Left ventricle myocardium superior (tissue), 1 donor: ENCODE results near the gene ARHGAP25. TPM values are rescaled to one million over a fixed set of nuclear protein-coding genes. Genes with fewer than 3 reads are reported as not detected.

Experiments used
- ATAC-seq: fragments of 200-7000 bp; cut with Tn5 transposase; one replicate; pipeline ENCODE4 v1.9.1; 2020; ENCODE audit warnings: mild to moderate bottlenecking, moderate library complexity
- DNase-seq: peaks from one replicate; pipeline ENCODE4 v3.0.0-alpha.2; 2020
- intact Hi-C: fragments of 100-400 bp; cut with micrococcal nuclease; formaldehyde crosslinking; loops from one replicate; pipeline ENCODE4 v1.11.0; 2022
- total RNA-seq: library from RNA; stranded (reverse); fragmentation: NEBNext Ultra II Directional; extraction: Animal tissue kit (Norgen Biotek cat#: 25700); gene quantifications from one replicate; pipeline ENCODE4 v1.2.1, GENCODE V29; 2021
- donor health status: DM: no; HTN: yes; CAD: no; lungs with severe emphysema.

Gene ARHGAP25
- total RNA-seq, 1 donor from 2014 or later, result 5.4 TPM

DNA sequence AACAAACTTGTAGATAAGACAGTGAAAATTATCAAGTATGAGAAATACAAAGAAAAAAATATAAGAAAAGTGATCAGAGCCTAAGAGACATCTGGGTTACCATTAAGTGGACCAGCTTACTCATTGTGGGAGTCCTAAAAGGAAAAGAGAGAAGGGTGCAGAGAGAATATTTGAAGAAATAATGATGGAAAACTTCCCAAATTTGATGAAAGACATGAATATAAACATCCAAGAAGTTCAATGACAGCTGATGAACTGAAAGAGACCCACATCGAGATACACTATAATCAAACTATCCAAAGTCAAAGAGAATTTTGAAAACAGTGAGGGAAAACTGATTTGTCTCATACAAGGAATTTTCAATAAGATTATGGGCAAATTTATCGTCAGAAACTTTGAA lies 22.5 kb downstream of the ARHGAP25 start:
- no peak for ATAC-seq
- no peak for DNase-seq
- intact Hi-C loops, result no loop called here

DNA sequence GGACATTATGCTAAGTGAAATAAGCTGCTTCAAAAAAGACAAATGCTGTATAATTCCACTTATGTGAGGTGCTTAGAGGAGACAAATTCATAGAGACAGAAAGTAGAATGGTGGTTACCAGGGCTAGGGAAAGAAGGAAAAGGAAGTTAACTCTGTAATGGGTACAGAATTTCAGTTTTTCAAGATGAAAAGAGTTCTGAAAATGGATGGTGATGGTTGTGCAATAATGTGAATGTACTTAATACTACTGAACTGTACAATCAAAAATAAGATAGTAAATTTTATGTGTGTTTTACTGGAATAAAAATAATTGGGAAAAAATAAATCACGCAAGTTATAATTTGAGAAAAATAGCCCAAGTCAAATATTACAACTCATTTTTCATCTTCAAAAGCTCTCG lies 27.5 kb downstream of the ARHGAP25 start:
- ATAC-seq, result no peak
- DNase-seq, result no peak
- intact Hi-C loops, result no loop called here

DNA sequence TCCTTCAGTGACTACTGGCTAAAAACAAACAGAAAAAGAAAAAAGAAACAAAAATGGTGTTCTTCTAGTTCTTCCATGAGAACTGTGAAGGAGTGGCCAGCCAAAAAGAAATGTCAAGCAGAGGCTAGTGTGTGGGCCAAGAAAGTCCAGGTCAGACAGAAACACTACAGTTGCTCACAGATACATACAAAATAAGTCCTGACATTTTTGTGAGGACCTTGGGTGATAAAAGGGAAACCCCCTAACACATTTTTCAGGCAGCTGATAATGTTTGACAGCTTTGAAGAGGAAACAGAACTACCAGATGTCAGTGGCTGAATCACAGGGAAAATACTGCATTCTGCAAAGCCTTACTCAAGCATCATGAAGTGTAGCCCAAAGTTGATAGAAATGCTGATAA lies 28.1 kb downstream of the ARHGAP25 start:
- no peak for ATAC-seq
- intact Hi-C loops, result no loop called here
- DNase-seq, result no peak

DNA sequence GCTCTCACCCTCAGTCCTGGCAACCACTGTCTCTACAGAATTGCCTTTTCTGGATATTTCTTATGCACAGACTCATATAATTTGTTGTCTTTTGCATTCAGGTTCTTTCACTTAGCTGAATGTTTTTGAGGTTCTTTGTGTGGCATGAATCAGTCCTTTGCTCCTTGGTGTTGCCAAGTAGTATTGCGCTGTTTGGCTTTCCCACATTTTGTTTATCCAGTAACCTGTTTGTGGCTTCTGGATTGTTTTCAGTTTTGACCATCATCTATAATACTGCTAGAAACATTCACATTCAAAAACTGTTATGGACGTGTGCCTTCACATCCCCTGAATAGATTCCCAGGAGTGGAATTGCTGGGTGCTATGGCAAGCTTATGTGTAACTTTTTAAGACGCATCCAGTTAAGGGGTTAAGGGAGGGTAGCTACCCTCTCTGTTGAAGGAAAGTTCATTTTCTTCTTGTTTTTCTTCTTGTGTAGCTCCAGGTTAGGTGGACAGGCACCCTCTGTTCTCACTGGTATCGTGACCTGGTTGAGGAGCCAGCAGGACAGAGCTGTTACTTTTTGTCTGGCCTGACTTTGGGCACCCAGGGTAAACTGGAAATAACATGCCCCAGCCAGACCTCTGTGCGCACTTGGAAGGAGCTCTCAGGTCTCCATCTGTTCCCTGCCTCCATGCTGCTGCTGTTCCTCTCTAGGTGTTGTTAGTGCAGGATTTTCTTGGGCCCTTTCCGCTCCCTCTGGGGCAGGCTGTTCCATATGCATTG lies 29.6 kb downstream of the ARHGAP25 start:
- ATAC-seq (no peak), DNase-seq (no peak)
- intact Hi-C loops, result no loop called here

DNA sequence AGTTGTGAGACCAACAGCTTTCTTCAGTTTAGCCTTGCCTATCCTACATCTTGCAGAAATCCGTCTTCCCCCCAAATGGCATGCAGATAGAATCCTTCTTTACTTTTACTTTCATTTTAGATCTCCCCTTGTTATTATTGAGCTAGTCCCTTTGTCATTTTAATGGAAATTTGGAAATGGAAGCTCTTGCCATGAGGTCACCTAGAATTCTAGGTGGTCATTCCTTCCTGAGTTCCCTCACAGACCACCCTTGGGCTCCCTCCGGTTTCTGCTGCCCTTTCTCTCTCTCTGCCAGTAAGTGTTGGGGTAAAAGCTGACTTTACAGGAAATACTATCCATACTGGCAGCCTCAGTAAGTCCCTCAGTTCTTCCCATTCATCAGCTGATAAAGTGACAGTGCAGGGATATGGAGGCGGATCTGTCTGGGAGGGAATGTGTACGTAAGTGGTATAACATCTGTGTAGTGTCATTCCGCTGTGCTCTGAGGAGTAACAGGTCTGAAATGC lies 30.2 kb downstream of the ARHGAP25 start:
- intact Hi-C loops, result no loop called here
- DNase-seq (no peak), ATAC-seq (no peak)

DNA sequence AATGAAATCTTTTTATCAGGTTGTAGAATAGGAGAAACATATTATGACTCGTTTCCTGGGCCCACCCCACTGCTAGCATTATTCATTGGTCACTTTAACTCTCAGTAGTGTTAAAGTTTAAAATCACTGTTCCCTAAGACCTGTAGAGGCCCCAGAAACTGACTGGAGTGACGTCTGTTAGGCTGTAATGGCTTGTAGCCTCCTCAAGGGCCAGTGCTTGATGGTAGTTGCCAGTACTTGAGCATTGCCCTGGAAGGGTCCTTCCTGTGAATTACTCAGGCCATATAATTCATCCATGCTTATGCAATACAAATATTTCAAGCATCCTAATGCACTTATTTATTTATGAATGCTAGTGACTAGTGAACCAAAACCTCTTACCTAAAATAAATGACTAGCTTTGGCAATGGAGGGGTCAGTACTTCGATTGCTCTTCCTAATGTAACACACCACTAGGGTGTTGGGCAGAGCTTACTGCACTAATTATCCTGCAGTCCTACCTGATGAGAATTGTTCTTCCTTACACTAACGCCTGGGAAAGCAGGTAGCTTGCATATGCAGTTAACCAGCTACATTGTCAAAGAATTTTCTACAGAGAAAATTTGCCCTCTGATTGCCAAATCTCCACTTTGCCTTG lies 31.2 kb downstream of the ARHGAP25 start:
- DNase-seq (no peak), ATAC-seq (no peak)
- intact Hi-C loops, result no loop called here

DNA sequence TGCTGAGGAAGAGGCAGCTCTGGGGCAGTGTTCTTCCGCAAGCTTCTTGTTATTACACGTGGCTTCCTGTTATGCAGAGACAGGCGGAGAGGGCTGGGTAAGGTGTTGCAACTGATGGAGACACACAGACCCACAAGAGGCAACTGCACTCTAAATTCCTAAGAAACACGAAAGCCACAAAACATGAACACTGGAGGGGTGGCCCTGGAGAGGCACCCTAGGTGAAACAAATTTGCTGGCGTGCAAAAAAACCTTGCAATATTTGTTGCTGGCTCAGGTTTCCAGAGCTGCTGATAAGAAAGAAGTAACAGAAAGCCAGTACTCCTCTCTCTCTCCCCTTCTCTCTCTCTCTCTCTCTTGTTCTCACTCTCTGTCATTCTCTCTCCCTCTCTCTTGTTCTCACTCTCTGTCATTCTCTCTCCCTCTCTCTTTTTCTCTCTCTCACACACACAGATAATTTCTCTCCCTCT lies 31.8 kb downstream of the ARHGAP25 start:
- intact Hi-C loops, result no loop called here
- DNase-seq (peak; percentile 43), ATAC-seq (peak; percentile 72)

DNA sequence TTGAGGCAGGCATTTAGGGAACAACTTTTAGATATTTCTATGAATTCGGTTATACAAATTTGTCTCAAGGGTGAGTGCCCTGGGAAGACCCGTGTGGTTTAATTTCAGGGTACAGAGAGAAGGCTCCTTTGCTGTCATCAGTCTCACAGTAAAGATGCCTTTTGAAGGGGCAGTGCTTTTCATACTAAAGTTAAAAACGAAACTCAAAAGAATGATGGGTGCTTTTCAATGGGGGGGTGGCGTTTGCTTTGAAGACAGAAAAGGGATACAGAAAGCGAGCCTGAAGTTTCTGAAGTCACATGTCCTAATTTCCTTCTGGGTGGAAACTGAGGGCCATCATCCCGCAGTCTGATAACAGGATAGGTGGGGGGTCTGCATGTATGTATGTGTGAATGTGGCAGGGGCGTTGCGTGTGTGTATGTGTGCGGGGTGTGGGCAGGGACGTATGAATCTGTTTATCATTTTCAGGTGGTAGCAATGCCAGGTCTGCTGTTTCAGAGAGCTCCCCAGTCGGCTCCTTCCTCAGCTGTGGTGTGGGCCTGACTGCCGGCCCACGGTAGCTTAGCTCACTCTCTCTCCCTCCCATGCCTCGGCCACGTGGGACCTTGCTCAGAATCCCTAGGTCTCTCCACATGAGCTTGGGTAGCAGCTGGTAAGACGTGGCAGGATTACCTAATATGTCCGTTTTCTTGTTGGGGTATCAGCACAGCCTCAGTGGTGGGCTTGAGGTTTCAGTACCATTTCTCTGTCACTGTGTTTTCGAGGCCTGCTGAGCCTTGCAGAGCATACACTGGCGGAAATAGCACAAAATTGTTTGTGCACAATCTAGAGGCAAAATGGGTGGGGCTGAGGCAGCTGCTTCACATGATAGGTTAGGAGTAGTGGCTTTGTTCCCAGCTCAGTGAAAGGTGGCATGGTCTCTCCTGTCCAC lies 32.7 kb downstream of the ARHGAP25 start:
- DNase-seq (no peak), ATAC-seq (no peak)
- intact Hi-C loops, result no loop called here

DNA sequence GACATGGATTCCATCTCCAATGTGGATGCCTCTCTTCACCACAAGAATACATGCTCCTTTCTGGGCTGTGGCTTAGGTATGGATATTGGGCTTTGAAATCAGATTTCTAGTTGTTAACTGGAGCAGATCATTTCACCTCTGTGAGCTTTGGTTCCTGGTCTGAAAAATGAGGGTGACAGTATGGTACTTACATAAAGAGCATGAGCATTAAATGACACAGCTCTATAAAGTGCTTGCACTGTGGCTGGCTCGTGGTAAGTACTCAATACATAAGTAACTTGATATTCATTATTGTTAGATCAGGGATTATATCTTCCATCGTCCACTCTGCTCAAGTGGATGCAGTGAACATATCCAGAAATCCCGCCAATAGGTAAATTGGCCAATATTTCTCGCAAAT lies 33.4 kb downstream of the ARHGAP25 start:
- ATAC-seq (no peak), DNase-seq (no peak)
- intact Hi-C loops, result no loop called here

DNA sequence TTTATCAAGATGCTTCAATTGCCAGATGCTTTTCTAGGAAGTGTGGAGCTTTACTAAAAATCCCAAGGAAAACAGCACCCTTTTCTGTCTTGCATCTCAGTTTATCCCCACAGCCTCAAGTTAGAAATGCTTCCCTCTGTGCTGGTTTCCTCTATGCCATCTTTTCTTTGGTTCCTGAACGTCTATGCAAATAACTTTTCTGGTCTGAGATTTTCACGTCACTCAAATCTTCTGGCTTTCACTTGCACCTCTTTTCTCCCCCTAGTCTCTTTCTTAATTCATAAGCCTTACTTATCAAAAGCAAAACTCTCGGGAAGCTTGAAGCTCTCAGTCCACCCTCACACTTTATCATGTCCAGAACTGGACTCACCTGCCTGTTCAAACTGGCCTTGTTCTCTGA lies 33.9 kb downstream of the ARHGAP25 start:
- intact Hi-C loops, result no loop called here

DNA sequence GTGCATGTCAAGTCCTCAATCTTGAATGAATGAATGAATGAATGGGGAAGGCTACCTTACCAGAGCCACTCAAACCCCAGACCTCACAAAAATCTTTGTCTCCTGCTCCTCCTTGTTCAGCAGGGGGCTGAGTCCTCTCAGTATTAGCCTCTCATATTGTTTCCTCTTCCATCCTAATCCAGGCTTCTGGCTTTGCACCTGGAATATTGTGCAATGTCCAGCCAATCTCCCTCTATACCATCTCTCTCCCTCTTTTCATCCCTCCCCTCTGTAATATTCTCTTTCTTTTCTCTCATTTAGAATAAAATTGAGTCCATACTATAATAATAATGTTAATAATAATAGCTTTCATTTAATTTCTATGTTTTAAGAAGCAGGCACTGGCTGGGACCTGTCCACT lies 34.3 kb downstream of the ARHGAP25 start:
- ATAC-seq (no peak), DNase-seq (no peak)
- intact Hi-C loops, result no loop called here

More for the DNA sequence above, 33.9 kb downstream of the ARHGAP25 start:
- DNase-seq (no peak), ATAC-seq (no peak)

DNA sequence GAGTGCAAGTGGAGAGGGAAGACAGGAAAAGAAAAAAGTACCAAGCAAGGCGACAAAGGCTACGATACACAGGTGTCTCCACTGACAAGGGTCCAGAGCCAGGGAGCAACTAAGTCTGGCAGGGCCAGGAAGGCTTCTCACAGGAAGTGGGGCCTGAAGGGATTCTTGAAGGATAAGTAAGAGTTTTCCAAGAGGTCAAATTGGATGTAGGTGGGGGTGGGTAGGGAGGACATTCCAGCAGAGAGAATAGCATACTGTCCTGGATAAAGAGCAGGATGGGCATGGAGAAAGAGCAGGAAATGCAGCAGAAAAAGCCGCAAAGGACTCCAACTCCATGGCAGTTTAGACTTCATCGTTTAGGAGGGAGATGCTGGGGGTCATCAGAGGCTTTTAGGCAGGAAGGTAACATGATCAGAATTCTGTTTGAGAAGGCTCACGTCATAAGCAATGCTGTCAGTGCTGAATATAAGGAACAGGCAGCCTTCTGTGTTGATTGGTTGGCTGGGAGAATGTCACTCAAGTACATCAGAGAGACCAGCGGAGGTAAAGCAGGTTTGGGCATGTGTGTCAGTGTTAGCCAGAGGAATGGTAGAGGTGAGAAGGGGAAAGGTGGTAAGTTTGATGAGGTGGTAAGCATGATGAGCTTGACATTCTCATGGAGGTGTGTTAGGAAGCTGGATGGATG lies 35.1 kb downstream of the ARHGAP25 start:
- DNase-seq, result no peak
- no peak for ATAC-seq
- intact Hi-C loops, result loop anchor here (10.0 kb wide), 1 partner anchor 65 kb away; no protein-coding TSS in a partner anchor

DNA sequence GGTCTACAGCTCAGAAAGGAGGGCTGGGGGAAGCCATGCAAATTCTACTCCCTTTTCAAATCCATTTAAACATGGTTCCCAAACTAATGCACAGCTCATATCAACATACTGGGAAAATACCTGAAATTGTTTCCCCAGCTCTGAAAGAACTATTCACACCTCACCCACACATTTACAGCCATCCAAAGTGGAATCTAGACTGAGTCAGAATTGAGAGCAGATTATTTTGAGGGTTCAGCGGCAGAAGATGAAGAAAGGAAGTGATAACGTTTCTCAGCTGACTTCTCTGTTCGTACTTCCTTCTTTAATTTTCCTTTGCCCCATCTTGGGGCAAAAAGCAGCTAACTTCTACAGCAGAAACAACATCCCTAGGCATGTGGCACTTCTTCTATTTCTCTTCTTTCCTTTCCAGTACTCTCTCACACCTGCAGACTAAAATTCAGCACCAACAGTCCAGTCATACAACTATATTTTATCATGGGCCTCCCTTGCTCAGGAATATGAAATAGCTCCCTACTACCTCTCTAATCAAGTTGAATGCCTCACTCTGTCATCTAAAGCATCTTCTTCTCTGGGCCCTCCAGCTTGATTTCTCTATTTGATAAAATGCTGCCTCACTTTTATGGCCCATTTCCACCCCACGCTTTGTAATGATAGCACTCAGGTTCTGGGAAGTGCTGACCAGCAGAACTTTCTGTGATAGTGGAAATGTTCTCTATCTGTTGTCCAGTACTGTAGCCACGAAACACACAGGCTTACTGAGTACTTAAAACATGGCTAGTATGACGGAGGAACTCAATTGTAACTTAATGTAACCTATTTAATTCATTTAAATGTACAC lies 35.9 kb downstream of the ARHGAP25 start:
- DNase-seq (no peak), ATAC-seq (no peak)
- intact Hi-C loops, result loop anchor here (10.0 kb wide), 1 partner anchor 64 kb away; no protein-coding TSS in a partner anchor

DNA sequence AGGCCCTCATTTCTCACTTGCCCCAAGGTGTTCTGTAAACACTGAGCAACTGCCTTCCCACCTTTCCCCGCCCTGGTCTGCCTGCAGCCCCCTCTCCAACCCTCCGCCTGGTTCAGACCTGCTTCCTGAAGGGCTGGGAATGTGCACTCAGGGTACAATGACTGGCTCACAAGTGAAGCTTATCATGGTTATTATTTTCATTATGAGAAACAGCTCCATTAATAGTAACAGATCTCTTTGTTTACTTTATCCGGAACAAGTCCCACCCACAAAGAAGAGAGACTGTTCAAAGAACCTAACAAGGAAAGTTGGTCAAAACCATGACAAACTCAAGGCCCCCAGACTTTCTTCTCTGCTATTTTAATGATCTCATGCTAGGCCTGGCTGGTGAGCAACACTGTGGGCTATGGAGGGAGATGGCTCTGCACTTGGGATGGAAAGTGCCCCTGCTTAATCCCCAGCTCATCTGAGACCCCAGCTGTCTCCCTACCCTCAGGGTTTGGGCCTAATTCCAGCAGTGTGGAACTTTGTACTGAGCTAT lies 36.7 kb downstream of the ARHGAP25 start:
- DNase-seq (no peak), ATAC-seq (peak; percentile 53)
- intact Hi-C loops, result loop anchor here (10.0 kb wide), 1 partner anchor 64 kb away; no protein-coding TSS in a partner anchor

DNA sequence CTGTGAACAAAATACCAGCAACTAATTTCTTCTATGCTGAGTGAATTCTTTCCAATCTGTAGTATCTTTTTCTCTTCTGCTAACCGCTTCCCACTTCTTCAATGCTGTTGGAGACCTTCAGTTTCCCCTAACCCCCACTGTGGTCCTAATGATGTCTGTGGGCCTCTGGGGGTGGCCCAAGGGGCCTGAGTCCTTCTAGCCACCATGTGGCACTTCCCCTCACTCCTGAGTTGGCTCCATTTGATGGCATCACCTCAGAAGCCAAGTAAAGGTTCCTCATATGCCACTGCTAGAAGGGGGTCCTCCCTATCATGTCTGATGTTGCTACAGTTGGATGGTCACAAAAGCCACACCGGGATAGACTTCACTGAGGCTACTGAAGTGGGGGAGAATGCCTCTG lies 37.5 kb downstream of the ARHGAP25 start:
- intact Hi-C loops, result loop anchor here (10.0 kb wide), 1 partner anchor 63 kb away; no protein-coding TSS in a partner anchor
- DNase-seq (no peak), ATAC-seq (no peak)

DNA sequence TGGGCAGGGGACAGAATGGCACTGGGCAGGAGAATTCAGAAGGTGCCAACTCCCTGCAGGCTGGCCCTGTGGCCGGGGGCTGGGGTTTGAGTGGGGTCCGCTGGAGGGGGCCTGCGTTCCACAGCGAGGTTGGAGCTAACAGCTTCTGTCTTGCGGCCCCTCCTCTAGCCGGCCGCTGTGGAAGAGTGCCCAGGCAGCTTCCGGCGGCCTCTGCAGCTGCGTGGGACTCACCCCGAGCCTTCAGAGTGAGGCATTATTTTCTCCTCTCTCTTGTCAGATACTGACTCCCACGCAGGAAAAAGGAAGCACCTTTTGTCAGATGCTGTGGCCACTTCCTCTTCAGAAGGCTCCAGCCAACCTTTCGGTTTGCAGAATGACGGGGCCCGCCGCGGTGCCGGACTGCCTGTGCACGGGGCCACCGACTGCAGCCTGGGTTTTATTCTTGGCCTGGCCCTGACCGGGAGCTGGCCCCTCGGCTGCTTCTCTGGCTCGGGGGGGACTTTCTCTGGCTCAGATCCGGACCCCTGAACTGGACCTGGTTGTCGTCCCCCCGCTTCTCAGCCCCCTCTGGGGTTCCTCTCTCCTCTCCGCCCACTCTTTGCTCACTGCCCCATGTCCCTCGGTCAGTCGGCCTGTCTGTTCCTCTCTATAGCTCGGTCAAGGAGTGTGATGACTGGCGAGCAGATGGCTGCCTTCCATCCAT lies 40.1 kb downstream of the ARHGAP25 start:
- peak; percentile 86 for ATAC-seq
- peak; percentile 78 for DNase-seq
- intact Hi-C loops, result loop anchor here (10.0 kb wide), 1 partner anchor 60 kb away; no protein-coding TSS in a partner anchor

DNA sequence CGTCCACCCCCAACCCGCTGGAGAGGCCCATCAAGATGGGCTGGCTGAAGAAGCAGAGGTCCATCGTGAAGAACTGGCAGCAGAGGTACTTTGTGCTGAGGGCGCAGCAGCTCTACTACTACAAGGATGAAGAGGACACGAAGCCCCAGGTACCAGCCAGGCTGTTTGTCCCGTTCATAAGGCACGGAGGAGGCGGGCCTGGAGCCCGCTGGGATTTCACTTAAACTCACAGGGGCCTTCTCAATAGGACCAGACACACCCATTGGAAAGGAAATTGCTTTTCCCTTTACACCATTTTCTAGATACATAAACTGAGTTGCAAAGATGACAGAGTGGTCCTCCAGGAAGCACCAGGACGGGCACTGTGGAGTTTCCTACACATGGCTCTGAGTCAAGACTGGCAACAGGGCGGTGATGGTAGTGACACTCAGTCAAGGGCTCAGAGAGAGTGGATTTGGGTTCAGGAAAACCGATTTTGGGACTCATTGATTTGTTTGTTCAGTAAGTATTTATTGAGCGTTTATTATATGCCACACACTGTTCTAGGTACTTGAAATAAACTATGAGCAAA lies 40.7 kb downstream of the ARHGAP25 start:
- intact Hi-C loops, result loop anchor here (10.0 kb wide), 1 partner anchor 59 kb away; no protein-coding TSS in a partner anchor

More for the DNA sequence above, 40.7 kb downstream of the ARHGAP25 start:
- ATAC-seq (peak; percentile 40), DNase-seq (no peak)
